ENCODE data around the gene TFPI2.

Gene TFPI2

GRCh38 chr7:93835702-93836101 lies 54.9 kb downstream of the TFPI2 start:
- Histone ChIP-seq H3K9me3 (ENCODE audit: control insufficient read depth, low read length) (no peaks in the 10 kb centered on the region), H3K4me1 (ENCODE audit: control insufficient read depth, insufficient read depth, low read length) (no peaks in the 10 kb centered on the region), H3K9ac (ENCODE audit: low read length) (no peak overlapping the region), H3K4me3 (ENCODE audit: low read length) (no peak overlapping the region), H3K27me3 (ENCODE audit: control insufficient read depth, insufficient read depth, low read length) (no peaks in the 10 kb centered on the region), H3K36me3 (ENCODE audit: control insufficient read depth, insufficient read depth, low read length) (no peaks in the 10 kb centered on the region)
